Measurements from ENCODE around the gene RBMY1F.
"Not testable (repeated sequence)": the region's sequence is repeated elsewhere in the genome, so short reads cannot be mapped to it uniquely, and the experiment has no call there.

RBMY1F gene

DNA sequence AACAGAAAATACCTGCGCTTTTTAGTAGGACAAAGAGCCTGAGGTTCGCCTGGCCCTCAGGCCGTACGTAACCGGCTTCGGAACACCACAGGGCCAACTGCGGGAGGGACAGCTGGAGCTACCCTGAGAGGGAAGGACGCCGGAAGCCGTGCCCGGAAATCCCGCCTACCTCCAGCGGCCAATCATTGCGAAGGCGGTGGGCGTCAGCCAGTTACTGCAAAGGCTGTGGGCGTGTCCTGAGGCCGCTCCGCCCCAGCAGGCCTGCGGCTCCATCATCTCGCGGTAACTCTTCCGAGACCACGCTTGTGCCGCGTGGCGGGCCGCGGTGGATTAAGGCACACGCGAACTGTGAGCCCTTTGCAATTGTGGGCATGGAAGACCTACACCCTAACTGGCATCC lies at the start of gene RBMY1F:
TSS of gene RBMY1F (minus strand) at position 101 of the 400 bp plus-strand sequence. CDS start 1,954 bp downstream, outside the sequence.
- H3K9me3 ChIP-seq (ENCODE audit: control insufficient read depth in 2 of 2, low read length in 2 of 2); H3K4me1 ChIP-seq (ENCODE audit: control insufficient read depth, insufficient read depth, low read length); H3K36me3 ChIP-seq (ENCODE audit: control insufficient read depth in 2 of 2, insufficient read depth in 2 of 2, low read length in 2 of 2); H3K9ac ChIP-seq (ENCODE audit: low read length in 2 of 2); H3K27me3 ChIP-seq (ENCODE audit: control insufficient read depth in 1 of 2, insufficient read depth in 2 of 2, low read length in 2 of 2); H3K27ac ChIP-seq (ENCODE audit: low read length); H3K4me3 ChIP-seq (ENCODE audit: low read length in 2 of 2): not testable (repeated sequence)

DNA sequence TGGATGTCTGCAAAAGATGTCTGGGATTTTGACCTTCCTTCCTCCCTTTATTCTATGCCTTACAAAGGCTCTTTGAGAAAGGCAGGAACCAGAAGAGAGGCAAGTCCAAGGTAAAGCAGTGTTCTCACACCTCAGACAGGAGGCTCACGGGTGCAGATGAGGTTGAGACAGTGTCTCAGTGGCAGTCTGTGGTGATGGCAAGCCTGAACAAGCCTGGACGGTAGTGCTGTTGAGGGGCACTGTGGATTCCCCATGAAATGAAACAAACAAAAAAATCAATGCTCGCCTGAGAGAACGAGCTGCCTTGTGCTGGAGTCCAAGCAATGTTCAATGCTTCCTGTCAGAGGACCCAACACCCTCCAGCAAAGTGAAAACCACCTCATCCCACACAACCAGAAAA lies 31.6 kb downstream of the RBMY1F start:
- H3K9ac ChIP-seq (ENCODE audit: low read length in 2 of 2); H3K9me3 ChIP-seq (ENCODE audit: control insufficient read depth in 2 of 2, low read length in 2 of 2); H3K27ac ChIP-seq (ENCODE audit: low read length); H3K4me1 ChIP-seq (ENCODE audit: control insufficient read depth, insufficient read depth, low read length); H3K27me3 ChIP-seq (ENCODE audit: control insufficient read depth in 1 of 2, insufficient read depth in 2 of 2, low read length in 2 of 2); H3K36me3 ChIP-seq (ENCODE audit: control insufficient read depth in 2 of 2, insufficient read depth in 2 of 2, low read length in 2 of 2); H3K4me3 ChIP-seq (ENCODE audit: low read length in 2 of 2): not testable (repeated sequence)

- not testable (repeated sequence) for H3K9me3 ChIP-seq (ENCODE audit: control insufficient read depth in 2 of 2, low read length in 2 of 2); H3K36me3 ChIP-seq (ENCODE audit: control insufficient read depth in 2 of 2, insufficient read depth in 2 of 2, low read length in 2 of 2); H3K9ac ChIP-seq (ENCODE audit: low read length in 2 of 2)
Observed at GRCh38 chrY:22141011-22141695, 41.6 kb downstream of the RBMY1F start.

DNA sequence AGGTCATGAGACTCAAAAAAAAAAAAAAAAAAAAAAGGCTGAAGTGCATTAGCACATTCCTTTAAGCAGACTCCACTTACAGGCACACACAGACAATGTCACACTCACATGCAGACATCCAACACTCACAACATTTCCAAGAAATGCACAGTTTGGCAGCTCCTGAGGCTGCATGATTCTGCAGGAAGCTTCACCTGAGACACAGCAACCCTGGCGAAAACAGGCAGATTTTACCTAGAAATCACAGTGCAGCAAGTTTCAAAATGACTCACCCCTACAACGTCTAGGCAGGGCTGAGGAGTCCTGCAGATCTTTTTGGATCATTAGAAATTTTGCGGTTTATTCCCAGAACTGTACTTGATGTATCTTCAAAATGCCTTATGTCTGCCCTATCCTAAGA lies 48.0 kb downstream of the RBMY1F start:
- H3K36me3 ChIP-seq (ENCODE audit: control insufficient read depth in 2 of 2, insufficient read depth in 2 of 2, low read length in 2 of 2); H3K27ac ChIP-seq (ENCODE audit: low read length); H3K4me1 ChIP-seq (ENCODE audit: control insufficient read depth, insufficient read depth, low read length); H3K9ac ChIP-seq (ENCODE audit: low read length in 2 of 2); H3K4me3 ChIP-seq (ENCODE audit: low read length in 2 of 2); H3K27me3 ChIP-seq (ENCODE audit: control insufficient read depth in 1 of 2, insufficient read depth in 2 of 2, low read length in 2 of 2); H3K9me3 ChIP-seq (ENCODE audit: control insufficient read depth in 2 of 2, low read length in 2 of 2): not testable (repeated sequence)

More at GRCh38 chrY:22141011-22141695, 41.6 kb downstream of the RBMY1F start:
- not testable (repeated sequence) for H3K27me3 ChIP-seq (ENCODE audit: control insufficient read depth in 1 of 2, insufficient read depth in 2 of 2, low read length in 2 of 2); H3K27ac ChIP-seq (ENCODE audit: low read length); H3K4me1 ChIP-seq (ENCODE audit: control insufficient read depth, insufficient read depth, low read length); H3K4me3 ChIP-seq (ENCODE audit: low read length in 2 of 2)

GRCh38 chrY:22130494-22130893 lies 52.2 kb downstream of the RBMY1F start:
- not testable (repeated sequence) for H3K9me3 ChIP-seq (ENCODE audit: control insufficient read depth in 2 of 2, low read length in 2 of 2); H3K36me3 ChIP-seq (ENCODE audit: control insufficient read depth in 2 of 2, insufficient read depth in 2 of 2, low read length in 2 of 2); H3K4me3 ChIP-seq (ENCODE audit: low read length in 2 of 2); H3K9ac ChIP-seq (ENCODE audit: low read length in 2 of 2); H3K27ac ChIP-seq (ENCODE audit: low read length); H3K27me3 ChIP-seq (ENCODE audit: control insufficient read depth in 1 of 2, insufficient read depth in 2 of 2, low read length in 2 of 2); H3K4me1 ChIP-seq (ENCODE audit: control insufficient read depth, insufficient read depth, low read length)

All from stomach smooth muscle (tissue), 2 donors.